GM13977 (cell line): ENCODE results near the gene NIM1K.

ENCODE experiments used
- DNase-seq: peaks from one replicate; pipeline ENCODE4 v3.0.0; 2012; ENCODE audit warnings: low spot score
- in situ Hi-C: fragments of 300-500 bp; cut with MboI; formaldehyde crosslinking; loops from one replicate; pipeline ENCODE4 v1.12.0; 2022; ENCODE audit warnings: low sequenced_read_pairs, low pct_unique_long_range_greater_than_20kb, mixed read lengths, inconsistent platforms; ENCODE audit not compliant: unreplicated experiment
- TF ChIP-seq, protein P1 (sequence below): IDR thresholded peaks from 2 replicates; pipeline ENCODE4 v1.5.1; 2012; ENCODE audit warnings: mild to moderate bottlenecking, control low read depth; ENCODE audit not compliant: insufficient read depth; ENCODE audit errors: extremely low read depth, missing control alignments

Gene NIM1K

DNA sequence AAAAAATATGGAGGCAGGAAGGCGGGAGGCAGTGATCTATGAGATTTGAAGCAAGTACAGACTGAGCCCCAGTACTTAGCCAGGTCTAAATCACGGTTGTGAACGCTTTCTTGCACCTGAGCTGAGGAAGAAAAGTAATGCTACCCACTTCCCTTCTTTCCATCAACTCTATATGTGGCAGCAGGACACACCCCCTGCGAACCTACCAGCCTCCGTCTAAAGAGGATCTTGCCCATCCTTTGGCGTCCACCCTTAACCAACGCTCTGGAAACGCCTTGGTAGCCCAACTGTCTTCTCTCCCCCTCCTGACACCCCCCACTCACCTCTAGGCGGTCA, 120.6 kb downstream of the NIM1K start:
- no peak for DNase-seq
- TF ChIP-seq, protein P1, sequence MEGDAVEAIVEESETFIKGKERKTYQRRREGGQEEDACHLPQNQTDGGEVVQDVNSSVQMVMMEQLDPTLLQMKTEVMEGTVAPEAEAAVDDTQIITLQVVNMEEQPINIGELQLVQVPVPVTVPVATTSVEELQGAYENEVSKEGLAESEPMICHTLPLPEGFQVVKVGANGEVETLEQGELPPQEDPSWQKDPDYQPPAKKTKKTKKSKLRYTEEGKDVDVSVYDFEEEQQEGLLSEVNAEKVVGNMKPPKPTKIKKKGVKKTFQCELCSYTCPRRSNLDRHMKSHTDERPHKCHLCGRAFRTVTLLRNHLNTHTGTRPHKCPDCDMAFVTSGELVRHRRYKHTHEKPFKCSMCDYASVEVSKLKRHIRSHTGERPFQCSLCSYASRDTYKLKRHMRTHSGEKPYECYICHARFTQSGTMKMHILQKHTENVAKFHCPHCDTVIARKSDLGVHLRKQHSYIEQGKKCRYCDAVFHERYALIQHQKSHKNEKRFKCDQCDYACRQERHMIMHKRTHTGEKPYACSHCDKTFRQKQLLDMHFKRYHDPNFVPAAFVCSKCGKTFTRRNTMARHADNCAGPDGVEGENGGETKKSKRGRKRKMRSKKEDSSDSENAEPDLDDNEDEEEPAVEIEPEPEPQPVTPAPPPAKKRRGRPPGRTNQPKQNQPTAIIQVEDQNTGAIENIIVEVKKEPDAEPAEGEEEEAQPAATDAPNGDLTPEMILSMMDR: no peak
- in situ Hi-C loops: no loop called here

DNA sequence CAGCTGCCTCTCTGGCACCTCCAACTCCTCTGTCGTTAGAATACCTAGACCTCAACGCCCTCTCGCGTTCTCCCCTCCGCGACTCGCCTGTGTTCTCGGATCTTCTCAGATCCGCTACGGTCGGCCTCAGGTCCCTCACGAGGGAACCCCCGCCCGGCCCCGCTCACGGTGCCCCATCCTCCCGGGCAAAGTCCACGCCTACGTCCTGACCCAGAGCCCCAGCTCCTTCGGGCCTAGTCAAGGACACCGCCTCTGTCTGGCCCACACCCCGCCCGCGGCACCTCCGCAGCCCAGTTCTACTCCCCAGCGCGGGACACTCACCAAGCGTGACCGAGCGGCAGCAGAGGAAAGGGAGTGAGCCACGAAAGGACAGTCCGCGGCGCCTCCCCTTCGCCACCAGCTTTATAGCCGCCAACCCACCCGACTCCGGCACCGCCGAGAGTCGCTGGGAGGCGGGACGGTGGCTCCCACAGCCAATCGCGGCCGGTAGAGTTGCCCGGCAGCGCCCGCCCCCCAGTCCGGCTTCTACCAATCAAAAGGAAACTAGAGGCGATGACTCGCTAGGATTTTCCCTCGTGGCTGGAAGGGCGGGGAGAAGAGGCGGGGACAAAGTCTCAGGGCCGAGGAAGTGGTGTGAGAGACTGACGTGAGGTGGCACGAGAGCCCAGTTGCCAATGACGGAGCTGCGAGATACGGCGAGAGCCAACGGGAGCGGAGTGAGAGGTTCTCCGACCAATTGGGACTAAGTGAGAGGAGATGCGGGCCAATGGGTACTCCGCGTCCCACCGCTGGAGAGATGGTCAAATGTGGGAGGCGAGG, 121.2 kb downstream of the NIM1K start, which contains the start of gene HMGCS1:
HMGCS1 (minus strand) TSS at position 378 of the 819 bp plus-strand sequence. CDS start 14,447 bp downstream, outside the sequence.
- DNase-seq: peak; percentile 93
- TF ChIP-seq, protein P1: peak; percentile 34
- in situ Hi-C loops: no loop called here

DNA sequence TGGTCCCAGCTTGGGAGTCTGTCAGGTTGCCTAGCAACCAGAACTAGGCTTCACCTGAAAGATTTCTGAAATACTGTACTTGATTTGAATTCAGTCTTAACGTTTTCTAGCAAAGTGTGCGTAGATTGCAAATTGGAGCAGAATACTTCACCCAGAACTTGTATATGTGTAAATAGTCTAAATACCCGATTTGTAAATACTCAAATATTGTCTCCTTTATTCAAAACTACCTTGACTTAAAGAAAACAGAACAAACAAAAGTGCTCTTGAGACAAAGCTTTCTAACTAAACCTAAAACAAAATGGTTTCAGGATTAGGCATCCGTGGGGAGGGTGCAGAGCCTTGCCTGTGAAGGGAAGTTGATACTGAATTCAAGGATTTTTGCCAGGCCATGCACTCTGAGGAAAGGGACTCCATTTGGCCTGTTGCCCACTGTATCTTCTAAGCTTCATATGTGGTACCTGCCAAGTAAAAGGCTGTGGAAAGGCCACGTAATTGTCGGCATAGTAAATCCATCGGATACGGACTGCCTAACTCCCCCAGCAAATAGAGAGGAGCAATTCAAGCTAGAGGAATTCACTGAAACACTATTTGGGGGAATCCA, 121.9 kb downstream of the NIM1K start:
- no peak for DNase-seq
- TF ChIP-seq, protein P1: no peak
- in situ Hi-C loops: no loop called here

DNA sequence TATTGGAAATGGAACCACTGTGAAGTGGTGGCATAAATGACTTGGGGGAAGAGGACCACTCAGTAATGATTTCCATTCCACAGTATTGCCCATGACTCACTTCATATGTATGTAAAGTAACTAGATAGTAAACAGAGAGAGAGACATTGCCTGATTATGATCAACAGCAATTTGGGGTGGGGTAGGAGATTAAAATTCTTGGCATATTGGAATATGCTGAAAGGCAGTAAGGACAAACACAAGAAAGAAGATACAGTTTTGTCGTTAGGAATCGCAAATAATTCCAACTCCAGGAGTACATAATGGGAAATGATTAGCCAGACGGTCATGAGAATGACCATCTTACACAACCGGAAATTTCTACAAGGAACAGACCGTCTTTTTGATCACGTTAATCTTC, 122.7 kb downstream of the NIM1K start:
- in situ Hi-C loops: no loop called here
- DNase-seq: no peak
- TF ChIP-seq, protein P1: no peak

DNA sequence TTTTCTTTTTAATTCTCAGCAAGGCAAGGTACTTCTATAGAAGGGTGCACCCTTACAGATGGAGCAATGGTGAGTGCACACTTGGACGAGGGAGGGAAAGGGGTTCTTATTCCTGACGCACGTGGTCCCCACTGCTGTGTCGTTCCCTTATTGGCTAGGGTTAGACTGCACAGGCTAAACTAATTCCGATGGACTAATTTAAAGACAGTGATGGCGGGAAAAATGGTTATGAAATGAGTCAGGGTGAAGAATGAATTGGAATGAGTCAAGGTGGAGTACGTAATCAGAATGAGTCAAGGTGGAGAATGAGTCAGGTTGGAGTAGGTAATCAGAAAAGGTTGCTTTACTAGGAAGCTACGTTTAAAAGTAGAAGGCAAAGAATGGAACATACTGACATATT, 123.2 kb downstream of the NIM1K start:
- TF ChIP-seq, protein P1: no peak
- no peak for DNase-seq

DNA sequence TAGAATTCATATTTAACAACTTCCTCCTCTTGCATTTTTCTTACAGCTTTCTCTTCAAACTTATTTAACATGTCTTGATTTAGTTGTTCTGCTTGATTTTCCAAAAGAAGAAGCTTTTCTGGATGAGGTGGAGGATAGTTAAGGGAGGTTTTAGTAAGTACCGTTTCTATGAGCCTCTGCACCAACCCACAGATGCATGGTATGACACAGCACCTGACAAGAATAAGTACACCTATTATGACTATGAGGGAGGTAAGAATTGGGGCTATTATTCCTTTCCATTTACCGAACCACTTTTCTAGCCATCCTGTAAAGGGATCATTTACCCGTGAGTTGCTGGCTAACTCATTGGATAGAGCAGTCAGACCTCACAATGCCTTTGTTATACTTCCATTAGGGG, 123.7 kb downstream of the NIM1K start:
- DNase-seq: no peak
- in situ Hi-C loops: no loop called here
- TF ChIP-seq, protein P1: no peak

More for the DNA sequence above, 123.2 kb downstream of the NIM1K start:
- in situ Hi-C loops: no loop called here
